ENCODE results near the gene ANO2. TPM values are rescaled to one million over a fixed set of nuclear protein-coding genes. Genes with fewer than 3 reads are reported as not detected.
A peak's percentile ranks its signal among the peaks of the same experiment; 100 is the strongest.

Gene ANO2
- total RNA-seq, 4 donors from 2014 or later: 1.4 to 3.3 (median 2.7) TPM; not detected in 1

- Histone ChIP-seq H3K27me3 (peaks cover 49% of the 10 kb centered on the region), H3K4me1 (peaks cover 0 to 9% (median 8%) of the 10 kb centered on the region in 4 donors)
- whole genome bisulfite sequencing, 2 donors (ENCODE audit: low coverage in 1 of 2): 64 to 78% methylated on average over 2 of the region's 2 CpGs
These were observed 1.3 kb upstream of the ANO2 start for GRCh38 chr12:5946388-5946787.

GRCh38 chr12:5944688-5945070 is 380 bp downstream of the ANO2 start:
- no peaks in the 10 kb centered on the region for H3K9me3 ChIP-seq
- H3K4me3 ChIP-seq: peak overlapping the region in 3 of 4 donors; percentile 25 to 44 (median 29)
- 26 to 33% methylated on average over 1 to 12 of the region's 12 CpGs for WGBS, 2 donors (ENCODE audit: low coverage in 1 of 2)
- TF ChIP-seq CTCF (IDR thresholded peaks at IDR 0.05): no peak
- no peak for TF ChIP-seq POLR2AphosphoS5 (IDR thresholded peaks at IDR 0.05)
- no peak for TF ChIP-seq EP300 (IDR thresholded peaks at IDR 0.05; ENCODE audit: low read depth)
- TF ChIP-seq POLR2A (IDR thresholded peaks at IDR 0.05): no peak
- intact Hi-C loops (cut with DNase I; ENCODE audit: low total_unique reads): no loop called here
- in situ Hi-C loops (cut with MboI; ENCODE audit: low pct_ligation_motif_present in 1 of 4, low pct_unique_long_range_greater_than_20kb in 1 of 4, low sequenced_read_pairs in 3 of 4): no loop called here
- peaks cover 0 to 9% (median 8%) of the 10 kb centered on the region in 4 donors for H3K4me1 ChIP-seq
- no peak overlapping the region for H3K27ac ChIP-seq
- H3K27me3 ChIP-seq: peaks cover 44% of the 10 kb centered on the region
- H3K36me3 ChIP-seq: no peaks in the 10 kb centered on the region
- no peak for DNase-seq

More at GRCh38 chr12:5946388-5946787, 1.3 kb upstream of the ANO2 start:
- intact Hi-C loops (cut with DNase I; ENCODE audit: low total_unique reads): no loop called here
- DNase-seq: no peak
- no peak overlapping the region for H3K27ac ChIP-seq
- H3K36me3 ChIP-seq: no peaks in the 10 kb centered on the region
- in situ Hi-C loops (cut with MboI; ENCODE audit: low pct_ligation_motif_present in 1 of 4, low pct_unique_long_range_greater_than_20kb in 1 of 4, low sequenced_read_pairs in 3 of 4): no loop called here
- TF ChIP-seq CTCF (IDR thresholded peaks at IDR 0.05) (no peak), POLR2AphosphoS5 (IDR thresholded peaks at IDR 0.05) (no peak), EP300 (IDR thresholded peaks at IDR 0.05; ENCODE audit: low read depth) (no peak), POLR2A (IDR thresholded peaks at IDR 0.05) (no peak)
- no peak overlapping the region for H3K4me3 ChIP-seq
- no peaks in the 10 kb centered on the region for H3K9me3 ChIP-seq

- 74% methylated on average over 8 of the region's 8 CpGs; no CpG with 5 or more reads in 1 of the 2 donors for WGBS, 2 donors (ENCODE audit: low coverage in 1 of 2)
These were observed 1.0 kb downstream of the ANO2 start for GRCh38 chr12:5944053-5944452.

GRCh38 chr12:5941907-5942306 is 3.2 kb downstream of the ANO2 start:
- WGBS, 2 donors (ENCODE audit: low coverage in 1 of 2): 86% methylated on average over 3 of the region's 3 CpGs; no CpG with 5 or more reads in 1 of the 2 donors
- H3K9me3 ChIP-seq: no peaks in the 10 kb centered on the region
- intact Hi-C loops (cut with DNase I; ENCODE audit: low total_unique reads): no loop called here
- no peak overlapping the region for H3K27ac ChIP-seq
- H3K27me3 ChIP-seq: peaks cover 36% of the 10 kb centered on the region
- H3K4me3 ChIP-seq: no peak overlapping the region
- H3K36me3 ChIP-seq: no peaks in the 10 kb centered on the region
- no peak for DNase-seq
- no peak for TF ChIP-seq CTCF (IDR thresholded peaks at IDR 0.05)
- TF ChIP-seq POLR2A (IDR thresholded peaks at IDR 0.05): no peak
- TF ChIP-seq POLR2AphosphoS5 (IDR thresholded peaks at IDR 0.05): no peak
- no peak for TF ChIP-seq EP300 (IDR thresholded peaks at IDR 0.05; ENCODE audit: low read depth)
- H3K4me1 ChIP-seq: peaks cover 0 to 9% (median 8%) of the 10 kb centered on the region in 4 donors
- in situ Hi-C loops (cut with MboI; ENCODE audit: low pct_ligation_motif_present in 1 of 4, low pct_unique_long_range_greater_than_20kb in 1 of 4, low sequenced_read_pairs in 3 of 4): no loop called here

More at GRCh38 chr12:5944053-5944452, 1.0 kb downstream of the ANO2 start:
- no peak for TF ChIP-seq POLR2A (IDR thresholded peaks at IDR 0.05)
- no peak for TF ChIP-seq CTCF (IDR thresholded peaks at IDR 0.05)
- no peak for DNase-seq
- Histone ChIP-seq H3K27ac (no peak overlapping the region), H3K9me3 (no peaks in the 10 kb centered on the region), H3K4me1 (peaks cover 0 to 9% (median 8%) of the 10 kb centered on the region in 4 donors), H3K27me3 (peaks cover 44% of the 10 kb centered on the region), H3K36me3 (no peaks in the 10 kb centered on the region), H3K4me3 (no peak overlapping the region)
- intact Hi-C loops (cut with DNase I; ENCODE audit: low total_unique reads) (no loop called here), in situ Hi-C loops (cut with MboI; ENCODE audit: low pct_ligation_motif_present in 1 of 4, low pct_unique_long_range_greater_than_20kb in 1 of 4, low sequenced_read_pairs in 3 of 4) (no loop called here)

All from transverse colon (tissue), 4 donors.